SK-N-SH treated with all-trans-retinoic acid at 6 μM for 48 hours (cell line): ENCODE results near the gene METRNL.

Experiments
- ARNTL ChIP-seq: fragments of 450-650 bp; formaldehyde crosslinking; IDR thresholded peaks from 2 replicates; pipeline ENCODE4 v1.5.0; 2020; ENCODE audit warnings: low read depth, mild to moderate bottlenecking, moderate library complexity, borderline replicate concordance
- CSDC2 ChIP-seq: fragments of 250-450 bp; sonication (Bioruptor Pico); IDR thresholded peaks from 2 replicates; pipeline ENCODE4 v1.5.0; 2020; ENCODE audit warnings: mild to moderate bottlenecking, moderate library complexity
- CSRNP3 ChIP-seq: fragments of 250-450 bp; sonication (Bioruptor Pico); IDR thresholded peaks from 2 replicates; pipeline ENCODE4 v1.5.1; 2021; ENCODE audit warnings: mild to moderate bottlenecking, moderate library complexity
- GLIS3 ChIP-seq: fragments of 250-450 bp; sonication (Bioruptor Pico); IDR thresholded peaks from 2 replicates; pipeline ENCODE4 v1.5.0; 2020; ENCODE audit warnings: mild to moderate bottlenecking, moderate library complexity
- PPARA ChIP-seq: fragments of 250-450 bp; sonication (Bioruptor Pico); IDR thresholded peaks from 2 replicates; pipeline ENCODE4 v1.5.0; 2020; ENCODE audit warnings: mild to moderate bottlenecking, borderline replicate concordance
- RARB ChIP-seq: fragments of 250-450 bp; sonication (Bioruptor Pico); IDR thresholded peaks from 2 replicates; pipeline ENCODE4 v1.8.0; 2021; ENCODE audit warnings: mild to moderate bottlenecking, moderate library complexity
- SNAI2 ChIP-seq: fragments of 250-450 bp; sonication (Bioruptor Pico); IDR thresholded peaks from 2 replicates; pipeline ENCODE4 v1.5.0; 2020; ENCODE audit warnings: mild to moderate bottlenecking, moderate library complexity
- ZC3H10 ChIP-seq: fragments of 250-450 bp; sonication (Bioruptor Pico); IDR thresholded peaks from 2 replicates; pipeline ENCODE4 v1.5.1; 2021; ENCODE audit warnings: mild to moderate bottlenecking, moderate library complexity
- ZNF8 ChIP-seq: fragments of 450-650 bp; formaldehyde crosslinking; IDR thresholded peaks from 2 replicates; pipeline ENCODE4 v1.5.0; 2020; ENCODE audit warnings: mild to moderate bottlenecking, moderate library complexity
- TF ChIP-seq, protein P1 (sequence below): fragments of 250-450 bp; sonication (Bioruptor Pico); IDR thresholded peaks from 2 replicates; pipeline ENCODE4 v1.8.0; 2021; ENCODE audit warnings: low read depth, mild to moderate bottlenecking, moderate library complexity, borderline replicate concordance

- TF ChIP-seq SNAI2 (no peak), GLIS3 (no peak), ARNTL (no peak), CSRNP3 (CRISPR knock-in tag) (no peak), CSDC2 (CRISPR knock-in tag) (no peak), PPARA (CRISPR knock-in tag) (no peak), RARB (CRISPR knock-in tag) (no peak), ZNF8 (no peak), ZC3H10 (CRISPR knock-in tag) (no peak)
- TF ChIP-seq, protein P1, sequence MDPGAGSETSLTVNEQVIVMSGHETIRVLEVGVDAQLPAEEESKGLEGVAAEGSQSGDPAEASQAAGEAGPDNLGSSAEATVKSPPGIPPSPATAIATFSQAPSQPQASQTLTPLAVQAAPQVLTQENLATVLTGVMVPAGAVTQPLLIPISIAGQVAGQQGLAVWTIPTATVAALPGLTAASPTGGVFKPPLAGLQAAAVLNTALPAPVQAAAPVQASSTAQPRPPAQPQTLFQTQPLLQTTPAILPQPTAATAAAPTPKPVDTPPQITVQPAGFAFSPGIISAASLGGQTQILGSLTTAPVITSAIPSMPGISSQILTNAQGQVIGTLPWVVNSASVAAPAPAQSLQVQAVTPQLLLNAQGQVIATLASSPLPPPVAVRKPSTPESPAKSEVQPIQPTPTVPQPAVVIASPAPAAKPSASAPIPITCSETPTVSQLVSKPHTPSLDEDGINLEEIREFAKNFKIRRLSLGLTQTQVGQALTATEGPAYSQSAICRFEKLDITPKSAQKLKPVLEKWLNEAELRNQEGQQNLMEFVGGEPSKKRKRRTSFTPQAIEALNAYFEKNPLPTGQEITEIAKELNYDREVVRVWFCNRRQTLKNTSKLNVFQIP (CRISPR knock-in tag): no peak
Observed at GRCh38 chr17:83080579-83080857, 1.1 kb downstream of the METRNL start.
